Subcutaneous adipose tissue (tissue), 4 donors: ENCODE results near the gene PDE4A. TPM values are rescaled to one million over a fixed set of nuclear protein-coding genes. Genes with fewer than 3 reads are reported as not detected.

ENCODE experiments used
- CTCF ChIP-seq: fragments of 450-650 bp; IDR thresholded peaks from one replicate; pipeline ENCODE4 v1.5.1; 2016; ENCODE audit warnings: low read depth, mild to moderate bottlenecking, control low read depth, antibody characterized with exemption, moderate library complexity
- total RNA-seq, 4 donors: library from RNA; depleted of rRNA; stranded (reverse); fragments of >200 nt; gene quantifications; one replicate each; pipeline ENCODE4 v1.1.0, GENCODE V29; 2016

PDE4A gene
- total RNA-seq, 4 donors from 2014 or later = 14.3 to 26.6 (median 17.8) TPM

- no peak for TF ChIP-seq CTCF
These were observed 21.5 kb upstream of the PDE4A start for GRCh38 chr19:10398819-10399218.

DNA sequence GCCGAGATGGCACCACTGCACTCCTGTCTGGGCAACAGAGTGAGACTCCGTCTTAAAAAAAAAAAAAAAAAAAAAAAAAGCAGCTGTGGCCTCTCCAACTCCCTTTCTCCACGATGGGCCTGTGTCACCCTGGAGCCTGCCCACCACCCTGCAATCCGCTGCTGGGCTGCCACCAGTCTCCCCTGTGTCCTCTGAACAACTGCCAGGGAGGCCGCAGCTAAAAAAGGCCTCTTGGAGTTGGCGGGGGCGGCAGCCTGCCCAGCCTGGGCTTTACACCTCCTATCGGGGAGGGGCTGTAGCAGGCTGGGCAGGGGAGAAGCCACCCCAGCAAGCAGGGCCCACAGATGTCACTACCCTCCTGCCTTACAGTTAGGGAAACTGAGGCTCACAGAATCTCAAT lies 20.5 kb upstream of the PDE4A start:
- TF ChIP-seq CTCF = no peak

GRCh38 chr19:10402441-10403038 lies 17.8 kb upstream of the PDE4A start:
- TF ChIP-seq CTCF = no peak

- no peak for TF ChIP-seq CTCF
These were observed 17.0 kb upstream of the PDE4A start, which contains the start of gene CDC37 for GRCh38 chr19:10403137-10404021. TSS of gene CDC37 (minus strand) at chr19:10403542. CDS start at chr19:10403479, 63 bp downstream.

GRCh38 chr19:10404888-10405820 lies 15.2 kb upstream of the PDE4A start:
- TF ChIP-seq CTCF = no peak

GRCh38 chr19:10406191-10406590 lies 14.1 kb upstream of the PDE4A start:
- TF ChIP-seq CTCF = no peak

GRCh38 chr19:10407096-10407495 lies 13.2 kb upstream of the PDE4A start:
- no peak for TF ChIP-seq CTCF
